MCF 10A (cell line): Measurements from ENCODE around the gene LPGAT1. TPM values are rescaled to one million over a fixed set of nuclear protein-coding genes. Genes with fewer than 3 reads are reported as not detected.

Source experiments
- BruUV-seq: library from RNA; stranded (reverse); fragments of 400-500 nt; replicated peaks from 2 replicates; lab custom pipeline; 2021; lab: Mats Ljungman, UMichigan
- CTCF ChIA-PET: fragments of 300-600 bp; sonication (Branson Sonifier 250); formaldehyde crosslinking; extraction: SDS; loops from one replicate; lab custom pipeline; 2021; ENCODE audit warnings: antibody characterized with exemption, inconsistent platforms; lab: Yijun Ruan, JAX
- POLR2A ChIA-PET: fragments of 300-600, 350-650 bp; sonication (Branson Sonifier 250); formaldehyde crosslinking; extraction: SDS; loops from one replicate; lab custom pipeline; 2020; ENCODE audit warnings: antibody characterized with exemption, inconsistent platforms; lab: Yijun Ruan, JAX
- DNase-seq: peaks from one replicate; pipeline ENCODE4 v3.0.0-alpha.2; 2018; ENCODE audit not compliant: unreplicated experiment
- H3K27ac Mint-ChIP-seq: one replicate; pipeline ENCODE4 v1.8.0; 2022; ENCODE audit warnings: mild to moderate bottlenecking, low read depth, mixed read lengths; ENCODE audit not compliant: unreplicated experiment
- H3K27me3 Mint-ChIP-seq: one replicate; pipeline ENCODE4 v1.8.0; 2022; ENCODE audit warnings: mixed read lengths; ENCODE audit not compliant: insufficient read depth, unreplicated experiment
- H3K36me3 Mint-ChIP-seq: one replicate; pipeline ENCODE4 v1.8.0; 2022; ENCODE audit warnings: mild to moderate bottlenecking, moderate library complexity, mixed read lengths; ENCODE audit not compliant: insufficient read depth, unreplicated experiment
- H3K4me1 Mint-ChIP-seq: one replicate; pipeline ENCODE4 v1.8.0; 2022; ENCODE audit warnings: mixed read lengths; ENCODE audit not compliant: insufficient read depth, unreplicated experiment
- H3K4me3 Mint-ChIP-seq: one replicate; pipeline ENCODE4 v1.8.0; 2022; ENCODE audit warnings: mild to moderate bottlenecking, moderate library complexity, mixed read lengths; ENCODE audit not compliant: unreplicated experiment
- H3K9me3 Mint-ChIP-seq: one replicate; pipeline ENCODE4 v1.8.0; 2022; ENCODE audit warnings: mixed read lengths; ENCODE audit not compliant: unreplicated experiment
- CTCF ChIP-seq: fragments of 200-600 bp; IDR thresholded peaks from one replicate; pipeline ENCODE4 v1.8.0; 2022; ENCODE audit warnings: antibody characterized with exemption, mild to moderate bottlenecking; ENCODE audit not compliant: unreplicated experiment
- intact Hi-C: fragments of 100-400 bp; cut with micrococcal nuclease; formaldehyde crosslinking; loops from 2 replicates; pipeline ENCODE4 v1.14.1; 2022
- total RNA-seq: library from RNA; stranded (reverse); gene quantifications from 2 replicates; pipeline ENCODE4 v1.2.3, GENCODE V29; 2022

The LPGAT1 gene
- total RNA-seq, 1 experiment from 2014 or later, result 76.2 TPM

GRCh38 chr1:211735208-211736170, 95.1 kb downstream of the LPGAT1 start:
- TF ChIP-seq CTCF, result no peak
- intact Hi-C loops, result no loop called here
- Mint-ChIP-seq H3K27me3 (no peaks in the 10 kb centered on the region), H3K9me3 (no peaks in the 10 kb centered on the region), H3K4me3 (peak overlapping the region; percentile 35), H3K36me3 (no peaks in the 10 kb centered on the region), H3K27ac (peak overlapping the region; percentile 70), H3K4me1 (peaks cover 25% of the 10 kb centered on the region)
- peak; percentile 100 for DNase-seq
- BruUV-seq, result no TSS peak
- ChIA-PET POLR2A (interaction anchor here (0.6 to 2.5 kb wide), 30 partner anchors 11 to 534 kb away, joined by 3 to 9 read pairs (median 3); no protein-coding TSS in a partner anchor), CTCF (interaction anchor here (0.6 to 6.8 kb wide), 19 partner anchors 9 to 720 kb away, joined by 3 to 55 read pairs (median 3); no protein-coding TSS in a partner anchor)

GRCh38 chr1:211734791-211735190, 95.8 kb downstream of the LPGAT1 start:
- Mint-ChIP-seq H3K4me3 (no peak overlapping the region), H3K27me3 (no peaks in the 10 kb centered on the region), H3K27ac (peak overlapping the region; percentile 70), H3K36me3 (no peaks in the 10 kb centered on the region), H3K9me3 (no peaks in the 10 kb centered on the region), H3K4me1 (peaks cover 25% of the 10 kb centered on the region)
- no TSS peak for BruUV-seq
- ChIA-PET CTCF (interaction anchor here (0.6 to 6.8 kb wide), 11 partner anchors 12 to 721 kb away, joined by 3 to 55 read pairs (median 4); no protein-coding TSS in a partner anchor), POLR2A (interaction anchor here (0.6 to 2.5 kb wide), 12 partner anchors 9 to 534 kb away, joined by 3 to 9 read pairs (median 4); partner anchors contain the start of genes DTL and INTS7)
- no peak for TF ChIP-seq CTCF
- peak; percentile 34 for DNase-seq
- intact Hi-C loops, result no loop called here

GRCh38 chr1:211734359-211734758, 96.2 kb downstream of the LPGAT1 start:
- BruUV-seq, result no TSS peak
- Mint-ChIP-seq H3K27me3 (no peaks in the 10 kb centered on the region), H3K27ac (no peak overlapping the region), H3K36me3 (no peaks in the 10 kb centered on the region), H3K4me3 (no peak overlapping the region), H3K9me3 (no peaks in the 10 kb centered on the region), H3K4me1 (peaks cover 25% of the 10 kb centered on the region)
- POLR2A ChIA-PET, result interaction anchor here (0.7 to 2.2 kb wide), 9 partner anchors 9 to 306 kb away, joined by 3 to 6 read pairs (median 4); partner anchors contain the start of genes DTL and INTS7
- peak; percentile 70 for DNase-seq
- intact Hi-C loops, result no loop called here
- TF ChIP-seq CTCF, result no peak
- CTCF ChIA-PET, result interaction anchor here (0.6 to 6.8 kb wide), 12 partner anchors 11 to 721 kb away, joined by 3 to 55 read pairs (median 4); no protein-coding TSS in a partner anchor
